Activated CD8-positive, alpha-beta memory T cell treated with anti-CD3 and anti-CD28 coated beads for 1 hour (primary cell): Measurements from ENCODE around the gene CPM.

Source experiments
- DNase-seq, 2 donors: peaks; one replicate each; pipeline ENCODE4 v3.0.0-alpha.2; 2020; ENCODE audit warnings: low read depth in 1 of 2; ENCODE audit errors: extremely low read depth in 1 of 2

Gene CPM

GRCh38 chr12:68908076-68908475 lies 24.9 kb downstream of the CPM start:
- DNase-seq = no peak

- no peak for DNase-seq
These were observed 27.2 kb downstream of the CPM start for GRCh38 chr12:68905733-68906132.

- no peak for DNase-seq
These were observed 28.5 kb downstream of the CPM start for GRCh38 chr12:68904351-68904962.

- DNase-seq = no peak
These were observed 29.5 kb downstream of the CPM start for GRCh38 chr12:68903511-68903910.

GRCh38 chr12:68901551-68901950 lies 31.4 kb downstream of the CPM start:
- DNase-seq = no peak

GRCh38 chr12:68901145-68901544 lies 31.8 kb downstream of the CPM start:
- DNase-seq = no peak

- DNase-seq = no peak
These were observed 32.7 kb downstream of the CPM start for GRCh38 chr12:68900241-68900640.

GRCh38 chr12:68899251-68899771 lies 33.7 kb downstream of the CPM start:
- no peak for DNase-seq

- no peak for DNase-seq
These were observed 36.0 kb downstream of the CPM start for GRCh38 chr12:68896881-68897540.

- no peak for DNase-seq
These were observed 38.6 kb downstream of the CPM start for GRCh38 chr12:68894276-68894855.

- no peak for DNase-seq
These were observed 39.2 kb downstream of the CPM start for GRCh38 chr12:68893741-68894140.

- no peak for DNase-seq
These were observed 39.8 kb downstream of the CPM start for GRCh38 chr12:68893201-68893600.

GRCh38 chr12:68891141-68891540 lies 41.8 kb downstream of the CPM start:
- DNase-seq = no peak

- DNase-seq = no peak
These were observed 42.3 kb downstream of the CPM start for GRCh38 chr12:68890701-68891113.

- no peak for DNase-seq
These were observed 44.7 kb downstream of the CPM start for GRCh38 chr12:68888243-68888642.

- no peak for DNase-seq
These were observed 45.3 kb downstream of the CPM start for GRCh38 chr12:68887641-68888040.

GRCh38 chr12:68886636-68887572 lies 46.1 kb downstream of the CPM start:
- DNase-seq = no peak

- DNase-seq = no peak
These were observed 47.6 kb downstream of the CPM start for GRCh38 chr12:68885381-68885780.

- DNase-seq = no peak
These were observed 48.7 kb downstream of the CPM start for GRCh38 chr12:68884251-68884650.

- DNase-seq = no peak
These were observed 49.8 kb downstream of the CPM start for GRCh38 chr12:68883151-68883550.
